Stimulated activated CD4-positive, alpha-beta T cell treated with anti-CD3 and anti-CD28 coated beads, Interleukin-15, amount 100 ng/mL, for 24 hours (primary cell): Measurements from ENCODE around the gene CBL.

Experiments
- DNase-seq: peaks from one replicate; pipeline ENCODE4 v3.0.0-alpha.2; 2020

The CBL gene

DNA sequence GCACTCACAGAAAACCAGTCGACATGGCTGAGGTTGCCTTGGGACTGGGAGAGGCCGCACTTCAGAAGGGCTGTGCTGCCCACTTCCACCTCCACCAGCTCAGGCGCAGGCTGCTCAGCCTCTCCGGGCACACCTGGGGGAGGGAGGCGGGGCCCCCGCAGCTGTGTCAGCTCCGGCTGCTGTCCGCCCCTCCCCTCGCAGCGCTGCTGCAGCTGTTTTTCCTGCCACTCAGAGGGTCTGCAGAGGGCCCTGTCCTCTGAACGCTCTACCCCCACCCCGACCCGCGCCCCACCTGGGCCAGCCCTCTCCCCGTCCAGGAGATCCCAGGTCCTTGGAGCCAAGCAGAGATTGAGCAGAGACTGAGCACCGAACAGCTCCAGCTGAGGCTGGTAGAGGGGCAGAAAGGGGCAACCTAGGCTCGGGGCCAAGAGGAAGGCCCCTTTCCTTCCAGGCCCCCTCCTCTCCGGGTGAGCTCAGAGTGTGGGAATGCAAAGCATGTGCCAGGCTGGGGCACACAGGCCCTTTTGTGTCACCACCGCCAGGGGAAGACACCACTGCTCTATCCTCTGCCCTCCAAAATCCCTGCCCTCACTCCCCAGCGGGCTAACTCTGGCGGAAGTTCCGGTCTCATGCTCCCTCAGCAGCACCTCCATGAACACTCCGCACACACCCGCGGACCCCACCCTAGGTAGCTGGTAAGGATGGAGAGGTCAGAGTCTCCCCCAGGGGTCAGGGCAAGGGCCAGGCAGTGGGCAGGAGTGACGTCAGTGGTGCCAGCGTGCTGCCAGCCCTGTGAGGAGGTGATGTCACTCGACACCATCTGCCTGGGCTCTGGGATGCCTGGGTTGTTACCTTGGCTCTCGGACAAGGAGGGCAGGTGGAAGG lies 109.2 kb downstream of the CBL start:
- DNase-seq = peak; percentile 67

GRCh38 chr11:119316016-119316728 lies 110.0 kb downstream of the CBL start:
- no peak for DNase-seq

- no peak for DNase-seq
Observed at GRCh38 chr11:119316729-119317591, 110.8 kb downstream of the CBL start, which contains the start of gene MCAM. MCAM (minus strand) TSS chr11:119317130; CDS start chr11:119317101, 29 bp downstream.

DNA sequence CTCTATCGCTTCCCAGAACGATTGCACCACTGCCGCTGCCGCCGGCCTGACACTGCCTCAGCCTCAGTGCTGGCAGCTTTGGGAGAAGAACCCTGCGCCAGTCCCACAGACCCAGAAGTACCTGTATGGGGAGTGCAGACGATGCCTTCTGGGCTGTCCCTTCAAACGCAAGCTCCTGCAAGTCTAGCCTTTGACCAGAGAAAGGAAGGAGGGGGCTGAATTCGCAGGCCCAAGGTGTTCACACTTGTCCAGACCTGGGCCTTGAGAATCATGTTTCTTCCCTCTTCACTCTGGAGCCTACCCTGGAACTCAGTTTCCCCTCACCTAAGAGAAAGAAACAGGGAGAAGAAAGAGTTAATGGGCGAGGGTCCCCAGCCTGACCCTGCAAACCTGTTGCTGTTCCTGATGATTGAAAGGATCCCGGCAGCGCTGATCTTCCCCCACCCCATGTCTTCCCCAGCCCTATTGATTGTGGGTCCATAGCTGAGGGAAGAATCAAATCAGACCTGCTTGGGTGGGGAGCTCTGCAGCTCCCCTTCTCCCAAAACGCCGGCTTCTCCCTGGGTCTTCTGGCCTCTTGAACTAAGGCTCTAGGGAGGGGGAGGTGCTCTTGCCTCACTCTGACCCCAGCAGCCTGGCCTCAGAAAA lies 111.6 kb downstream of the CBL start:
- DNase-seq = no peak

GRCh38 chr11:119318240-119319135 lies 112.3 kb downstream of the CBL start:
- DNase-seq = no peak

GRCh38 chr11:119319136-119319699 lies 113.1 kb downstream of the CBL start:
- no peak for DNase-seq

DNA sequence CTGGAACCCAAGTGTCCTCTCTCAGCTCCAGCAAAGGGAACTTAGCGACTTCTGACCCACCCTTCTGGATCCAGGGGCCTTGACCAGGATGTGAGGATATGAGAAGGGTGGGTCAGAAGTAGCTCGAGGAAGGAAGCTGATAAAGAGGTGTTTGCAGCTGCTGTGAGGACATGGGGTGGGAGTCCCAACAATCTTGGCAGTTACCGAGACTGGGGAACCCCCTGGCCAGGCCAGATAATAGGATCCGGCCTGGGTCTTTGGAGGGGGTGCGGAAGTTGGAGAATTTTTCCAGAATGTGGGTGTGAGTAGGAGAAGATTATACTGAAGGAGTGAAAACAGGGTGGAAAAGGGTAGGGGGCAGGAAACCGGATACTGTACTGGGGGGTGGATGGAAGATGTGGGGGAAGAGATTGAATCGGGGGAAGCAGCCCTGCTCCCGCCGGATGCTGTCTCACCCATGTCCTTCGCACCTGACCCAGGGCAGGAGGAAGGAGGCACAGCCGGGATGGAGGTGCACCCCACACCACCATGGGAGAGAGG lies 113.6 kb downstream of the CBL start:
- DNase-seq = no peak

- no peak for DNase-seq
Observed at GRCh38 chr11:119320240-119320775, 114.2 kb downstream of the CBL start.

GRCh38 chr11:119320776-119321524 lies 114.8 kb downstream of the CBL start:
- peak; percentile 73 for DNase-seq

- no peak for DNase-seq
Observed at GRCh38 chr11:119322360-119322739, 116.2 kb downstream of the CBL start.

- DNase-seq = no peak
Observed at GRCh38 chr11:119322921-119323531, 116.9 kb downstream of the CBL start.

DNA sequence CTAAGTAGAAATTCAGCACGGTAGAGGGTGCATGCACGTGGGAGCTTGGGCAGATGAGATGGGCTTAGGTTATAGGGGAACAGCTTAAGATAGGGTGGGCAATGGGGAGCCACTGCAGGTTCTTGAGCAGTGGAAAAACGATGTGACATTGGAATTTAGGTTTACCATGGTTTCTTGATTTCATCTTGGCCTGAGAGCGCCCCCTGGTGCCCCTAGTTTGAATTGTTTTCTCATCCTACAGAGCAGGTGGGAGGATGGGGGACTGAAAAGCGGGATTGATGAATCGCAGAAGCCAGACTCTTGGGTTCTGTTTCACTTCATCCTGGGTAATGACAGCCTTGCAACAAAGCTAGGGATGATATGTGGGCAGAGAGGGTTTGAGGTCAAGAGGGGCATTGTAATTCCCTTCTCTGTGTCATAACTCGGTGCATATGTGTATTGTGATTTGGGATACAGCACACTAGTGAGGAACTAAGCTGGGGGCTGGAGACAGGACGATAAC lies 117.4 kb downstream of the CBL start:
- DNase-seq = peak; percentile 87

DNA sequence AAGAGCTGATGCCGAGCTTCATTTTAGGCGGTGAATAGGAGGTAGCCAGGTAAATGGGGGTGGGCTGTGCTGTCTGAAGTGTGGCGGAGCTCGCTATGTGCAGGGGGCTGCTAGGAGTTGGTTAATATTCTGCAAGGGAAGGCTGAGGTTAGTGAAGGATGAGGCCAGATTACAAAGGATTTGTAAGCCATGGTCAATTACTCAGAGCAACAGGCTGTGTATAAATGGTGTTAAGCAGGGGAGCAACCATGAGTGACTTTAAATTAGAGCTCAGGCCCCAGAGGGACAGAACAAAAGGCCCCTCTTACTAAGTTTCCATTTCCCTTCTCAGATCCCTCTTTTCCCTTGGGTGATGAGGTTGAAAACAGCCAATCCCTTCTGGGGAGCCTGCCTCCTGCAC lies 118.0 kb downstream of the CBL start:
- no peak for DNase-seq

- DNase-seq = no peak
Observed at GRCh38 chr11:119329320-119329719, 123.2 kb downstream of the CBL start.

- DNase-seq = no peak
Observed at GRCh38 chr11:119330237-119330636, 124.1 kb downstream of the CBL start.

- no peak for DNase-seq
Observed at GRCh38 chr11:119332111-119332765, 126.1 kb downstream of the CBL start.

GRCh38 chr11:119334174-119334930 lies 128.2 kb downstream of the CBL start, which contains the start of gene RNF26:
RNF26 (plus strand) TSS chr11:119334527; CDS start chr11:119335123, 596 bp downstream.
- DNase-seq = peak; percentile 95
